IMR-90 (cell line): ENCODE measurements around the gene PCP4L1. TPM values are rescaled to one million over a fixed set of nuclear protein-coding genes. Genes with fewer than 3 reads are reported as not detected.

Source experiments
- ATAC-seq: fragments of 200-7000 bp; cut with Tn5 transposase; 2 replicates; pipeline ENCODE4 v1.9.1; 2020; ENCODE audit warnings: low read depth, mild to moderate bottlenecking, moderate library complexity
- BruUV-seq: library from RNA; stranded (reverse); fragments of 400-500 nt; replicated peaks from 2 replicates; lab custom pipeline; 2021; lab: Mats Ljungman, UMichigan
- CTCF ChIA-PET: fragments of 300-600 bp; formaldehyde crosslinking; extraction: SDS; loops from one replicate; lab custom pipeline; 2021; ENCODE audit warnings: antibody characterized with exemption; lab: Yijun Ruan, JAX
- POLR2A ChIA-PET: fragments of 300-600 bp; sonication (Branson Sonifier 250); formaldehyde crosslinking; loops from one replicate; lab custom pipeline; 2022; ENCODE audit warnings: antibody characterized with exemption; ENCODE audit not compliant: unreplicated experiment; lab: Charles Lee
- DNase-seq: peaks from one replicate; pipeline ENCODE4 v3.0.0; 2013
- H2AFZ ChIP-seq: replicated peaks from 2 replicates; pipeline ENCODE3; 2013; ENCODE audit warnings: low read length, mild to moderate bottlenecking; ENCODE audit not compliant: poor library complexity
- H2AK5ac ChIP-seq: 2 replicates; pipeline ENCODE4 v1.6.1; 2013; ENCODE audit warnings: low read depth, low read length, inconsistent platforms
- H2AK9ac ChIP-seq: replicated peaks from 2 replicates; pipeline ENCODE3; 2013; ENCODE audit warnings: mild to moderate bottlenecking, low read depth, low read length, moderate library complexity; ENCODE audit not compliant: poor library complexity
- H2BK120ac ChIP-seq: 2 replicates; pipeline ENCODE4 v1.6.1; 2013; ENCODE audit warnings: low read depth, low read length, inconsistent platforms
- H2BK15ac ChIP-seq: 3 replicates; pipeline ENCODE4 v1.6.1; 2013; ENCODE audit warnings: low read depth, low read length, inconsistent platforms
- H2BK20ac ChIP-seq: 2 replicates; pipeline ENCODE4 v1.6.1; 2013; ENCODE audit warnings: low read depth, mild to moderate bottlenecking, inconsistent platforms, low read length, moderate library complexity
- H2BK5ac ChIP-seq: 2 replicates; pipeline ENCODE4 v1.6.1; 2013; ENCODE audit warnings: mild to moderate bottlenecking, low read depth, low read length, inconsistent platforms; ENCODE audit not compliant: poor library complexity, severe bottlenecking
- H3K14ac ChIP-seq: replicated peaks from 2 replicates; pipeline ENCODE4 v1.6.1; 2013; ENCODE audit warnings: low read depth, low read length, inconsistent platforms
- H3K18ac ChIP-seq: 2 replicates; pipeline ENCODE4 v1.6.1; 2013; ENCODE audit warnings: low read depth, low read length, control low read depth
- H3K23ac ChIP-seq: 2 replicates; pipeline ENCODE4 v1.6.1; 2013; ENCODE audit warnings: low read depth, low read length, inconsistent platforms
- H3K27ac ChIP-seq: 2 replicates; pipeline ENCODE4 v1.5.1; 2013; ENCODE audit warnings: mild to moderate bottlenecking, control low read depth, low read length; ENCODE audit not compliant: insufficient read depth
- H3K27me3 ChIP-seq: 2 replicates; pipeline ENCODE4 v1.6.1; 2013; ENCODE audit warnings: low read length; ENCODE audit not compliant: control insufficient read depth, insufficient read depth
- H3K36me3 ChIP-seq: 2 replicates; pipeline ENCODE4 v1.6.1; 2013; ENCODE audit warnings: low read length, mixed read lengths; ENCODE audit not compliant: control insufficient read depth, insufficient read depth
- H3K4ac ChIP-seq: 2 replicates; pipeline ENCODE4 v1.6.1; 2013; ENCODE audit warnings: low read depth, low read length, inconsistent platforms
- H3K4me1 ChIP-seq: 2 replicates; pipeline ENCODE4 v1.6.1; 2013; ENCODE audit warnings: low read length, mixed read lengths; ENCODE audit not compliant: control insufficient read depth, insufficient read depth
- H3K4me2 ChIP-seq: 2 replicates; pipeline ENCODE4 v1.6.1; 2013; ENCODE audit warnings: low read depth, mild to moderate bottlenecking, control low read depth, low read length, moderate library complexity
- H3K4me3 ChIP-seq: 2 replicates; pipeline ENCODE4 v1.5.1; 2013; ENCODE audit warnings: low read depth, mild to moderate bottlenecking, control low read depth, low read length, moderate library complexity; ENCODE audit not compliant: insufficient read depth
- H3K56ac ChIP-seq: 2 replicates; pipeline ENCODE4 v1.6.1; 2013; ENCODE audit warnings: low read length, inconsistent platforms; ENCODE audit not compliant: insufficient read depth; ENCODE audit errors: extremely low read depth
- H3K79me1 ChIP-seq, 2 experiments: 2 replicates each; pipeline ENCODE4 v1.6.1; 2013; ENCODE audit warnings: low read length in 2 of 2, inconsistent platforms in 1 of 2, low read depth in 1 of 2
- H3K9ac ChIP-seq: 2 replicates; pipeline ENCODE4 v1.6.1; 2013; ENCODE audit warnings: low read depth, low read length, control low read depth
- H3K9me1 ChIP-seq: 2 replicates; pipeline ENCODE4 v1.6.1; 2013; ENCODE audit warnings: low read length, inconsistent platforms; ENCODE audit not compliant: insufficient read depth
- H3K9me3 ChIP-seq: 2 replicates; pipeline ENCODE4 v1.6.1; 2013; ENCODE audit warnings: low read length; ENCODE audit not compliant: control insufficient read depth, insufficient read depth
- H4K20me1 ChIP-seq: 2 replicates; pipeline ENCODE4 v1.6.1; 2013; ENCODE audit warnings: low read length, inconsistent platforms; ENCODE audit not compliant: insufficient read depth
- H4K5ac ChIP-seq: 2 replicates; pipeline ENCODE4 v1.6.1; 2013; ENCODE audit warnings: mild to moderate bottlenecking, low read depth, low read length, control low read depth
- H4K8ac ChIP-seq, 2 experiments: 2 replicates each; pipeline ENCODE4 v1.6.1; 2013; ENCODE audit warnings: low read depth in 2 of 2, low read length in 2 of 2, control low read depth in 1 of 2, inconsistent platforms in 1 of 2
- H4K91ac ChIP-seq: 2 replicates; pipeline ENCODE4 v1.6.1; 2013; ENCODE audit warnings: low read depth, low read length, inconsistent platforms; ENCODE audit not compliant: insufficient read depth
- BHLHE40 ChIP-seq: fragments of 150-350 bp; IDR thresholded peaks from 2 replicates; pipeline ENCODE4 v1.6.1; 2016; ENCODE audit warnings: mild to moderate bottlenecking, low read depth, low read length
- CEBPB ChIP-seq: IDR thresholded peaks from 2 replicates; pipeline ENCODE4 v1.6.1; 2012; ENCODE audit warnings: low read depth, low read length, improper control_type of control experiment
- CHD1 ChIP-seq: IDR thresholded peaks from 2 replicates; pipeline ENCODE4 v1.6.1; 2012; ENCODE audit warnings: low read depth, low read length, improper control_type of control experiment
- FOS ChIP-seq: fragments of 150-350 bp; IDR thresholded peaks from 2 replicates; pipeline ENCODE4 v1.6.1; 2016; ENCODE audit warnings: low read depth, low read length
- MAFK ChIP-seq: IDR thresholded peaks from 2 replicates; pipeline ENCODE4 v1.6.1; 2012; ENCODE audit warnings: low read depth, low read length, improper control_type of control experiment
- MAZ ChIP-seq: IDR thresholded peaks from 2 replicates; pipeline ENCODE4 v1.6.1; 2012; ENCODE audit warnings: low read depth, mild to moderate bottlenecking, low read length, improper control_type of control experiment, moderate library complexity, borderline replicate concordance
- MXI1 ChIP-seq: IDR thresholded peaks from 2 replicates; pipeline ENCODE4 v1.6.1; 2012; ENCODE audit warnings: low read depth, mild to moderate bottlenecking, low read length, moderate library complexity, borderline replicate concordance
- NFE2L2 ChIP-seq: fragments of 150-350 bp; IDR thresholded peaks from 2 replicates; pipeline ENCODE4 v1.6.1; 2016; ENCODE audit warnings: low read depth, mild to moderate bottlenecking, low read length
- POLR2A ChIP-seq: IDR thresholded peaks from 2 replicates; pipeline ENCODE4 v1.6.1; 2012; ENCODE audit warnings: mild to moderate bottlenecking, low read depth, low read length
- RAD21 ChIP-seq: IDR thresholded peaks from 2 replicates; pipeline ENCODE4 v1.6.1; 2012; ENCODE audit warnings: low read length, improper control_type of control experiment
- RCOR1 ChIP-seq: IDR thresholded peaks from 2 replicates; pipeline ENCODE4 v1.6.1; 2012; ENCODE audit warnings: mild to moderate bottlenecking, low read length, improper control_type of control experiment; ENCODE audit not compliant: insufficient replicate concordance
- RFX5 ChIP-seq: IDR thresholded peaks from 2 replicates; pipeline ENCODE4 v1.8.0; 2012; ENCODE audit warnings: low read depth, mild to moderate bottlenecking, low read length, moderate library complexity
- SMC3 ChIP-seq: fragments of 150-350 bp; IDR thresholded peaks from 2 replicates; pipeline ENCODE4 v1.6.1; 2016; ENCODE audit warnings: low read depth, mild to moderate bottlenecking, antibody characterized with exemption, low read length, moderate library complexity
- WGBS, 2 experiments: methylation state at CpG; one replicate each; pipeline versions ENCODE4 v1.1.5 to v1.1.7; 2013; ENCODE audit warnings: missing lambda C conversion rate in 2 of 2; ENCODE audit not compliant: insufficient read length in 1 of 2; ENCODE audit errors: extremely low coverage in 2 of 2; 5-methylcytosine and 5-hydroxymethylcytosine counted together
- dilution Hi-C: fragments of 300-500 bp; cut with HindIII; formaldehyde crosslinking; loops from one replicate; pipeline ENCODE4 v1.14.3; 2018; ENCODE audit warnings: low sequenced_read_pairs; ENCODE audit not compliant: unreplicated experiment
- in situ Hi-C: fragments of 300-500 bp; cut with MboI; formaldehyde crosslinking; loops from 3 replicates; pipeline ENCODE4 v1.14.3; 2019; ENCODE audit warnings: low sequenced_read_pairs, inconsistent platforms, mixed read lengths
- intact Hi-C: fragments of 100-400 bp; cut with micrococcal nuclease; formaldehyde crosslinking; loops from 2 replicates; pipeline ENCODE4 v1.10.0; 2022
- polyA plus RNA-seq, 3 experiments: library from polyadenylated mRNA; depleted of rRNA; stranded (reverse); fragments of >200 nt; gene quantifications; 2 replicates each; pipeline ENCODE4 v1.2.3, GENCODE V29; 2012; ENCODE audit warnings: low replicate concordance in 1 of 3
- total RNA-seq: library from RNA; depleted of rRNA; stranded (reverse); fragments of >200 nt; gene quantifications from 2 replicates; pipeline ENCODE4 v1.2.3, GENCODE V29; 2012
- TF ChIP-seq, protein P1 (sequence below): fragments of 150-350 bp; IDR thresholded peaks from 2 replicates; pipeline ENCODE4 v1.6.1; 2017; ENCODE audit warnings: mild to moderate bottlenecking, antibody characterized with exemption, low read length, low read depth
- TF ChIP-seq, protein P2 (sequence below): conservative IDR thresholded peaks from 2 replicates; pipeline ENCODE4 v1.5.1; 2012; ENCODE audit warnings: mild to moderate bottlenecking, low read depth, low read length, improper control_type of control experiment
- TF ChIP-seq, protein P3 (sequence below): fragments of 150-350 bp; IDR thresholded peaks from 2 replicates; pipeline ENCODE4 v1.6.1; 2016; ENCODE audit warnings: low read depth, mild to moderate bottlenecking, low read length, moderate library complexity, borderline replicate concordance

Gene PCP4L1
- total and polyA plus RNA-seq, 2 of the 4 experiments (the other 2 are of a cell fraction) = not detected

DNA sequence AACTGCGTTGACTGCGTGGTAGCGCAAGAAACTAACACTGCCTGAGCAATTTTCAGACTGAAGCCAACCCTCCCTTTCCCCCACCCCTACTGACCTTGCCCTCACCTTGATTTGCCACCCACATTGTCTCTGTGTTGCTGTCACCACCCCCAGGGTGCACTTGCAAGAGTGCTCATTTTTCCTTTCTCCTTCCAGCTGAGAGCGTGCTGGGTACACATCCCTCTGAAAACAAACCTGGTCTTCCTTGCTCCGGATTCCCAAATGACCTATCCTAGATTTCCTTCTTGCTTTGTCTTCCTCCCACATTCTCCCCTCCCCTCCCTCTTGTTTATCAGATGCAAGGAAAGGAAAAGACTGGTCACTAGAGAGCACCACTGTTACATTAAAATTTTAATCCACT lies 27.0 kb downstream of the PCP4L1 start:
- H2BK5ac ChIP-seq = no peak overlapping the region
- dilution Hi-C loops (no loop called here), in situ Hi-C loops (no loop called here), intact Hi-C loops (no loop called here)
- ATAC-seq = no peak
- no peak overlapping the region for H2AFZ ChIP-seq
- H4K5ac ChIP-seq = no peak overlapping the region
- H3K14ac ChIP-seq = no peak overlapping the region
- 0% methylated on average over 1 of the region's 5 CpGs; no CpG with 5 or more reads in 1 of the 2 experiments for WGBS, 2 experiments
- CTCF ChIA-PET = interaction anchor here (0.6 kb wide), 2 partner anchors 11 to 455 kb away, joined by 3 to 7 read pairs; no protein-coding TSS in a partner anchor
- BruUV-seq = no TSS peak
- no peak overlapping the region for H2AK9ac ChIP-seq
- no peaks in the 10 kb centered on the region for H4K20me1 ChIP-seq
- H3K9me3 ChIP-seq = no peaks in the 10 kb centered on the region
- no peak overlapping the region for H4K8ac ChIP-seq
- H3K27me3 ChIP-seq = peaks cover 19% of the 10 kb centered on the region
- H3K23ac ChIP-seq = no peak overlapping the region
- no peak overlapping the region for H3K4ac ChIP-seq
- POLR2A ChIA-PET = no interaction called here
- H3K4me2 ChIP-seq = no peak overlapping the region
- no peak overlapping the region for H2BK15ac ChIP-seq
- no peak overlapping the region for H3K18ac ChIP-seq
- H2BK120ac ChIP-seq = no peak overlapping the region
- H3K27ac ChIP-seq = no peak overlapping the region
- no peaks in the 10 kb centered on the region for H3K4me1 ChIP-seq
- TF ChIP-seq POLR2A = no peak
- TF ChIP-seq, protein P1, sequence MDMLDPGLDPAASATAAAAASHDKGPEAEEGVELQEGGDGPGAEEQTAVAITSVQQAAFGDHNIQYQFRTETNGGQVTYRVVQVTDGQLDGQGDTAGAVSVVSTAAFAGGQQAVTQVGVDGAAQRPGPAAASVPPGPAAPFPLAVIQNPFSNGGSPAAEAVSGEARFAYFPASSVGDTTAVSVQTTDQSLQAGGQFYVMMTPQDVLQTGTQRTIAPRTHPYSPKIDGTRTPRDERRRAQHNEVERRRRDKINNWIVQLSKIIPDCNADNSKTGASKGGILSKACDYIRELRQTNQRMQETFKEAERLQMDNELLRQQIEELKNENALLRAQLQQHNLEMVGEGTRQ = no peak
- no peak for TF ChIP-seq MAZ
- TF ChIP-seq RCOR1 = no peak
- no peak for TF ChIP-seq CHD1
- TF ChIP-seq, protein P2, sequence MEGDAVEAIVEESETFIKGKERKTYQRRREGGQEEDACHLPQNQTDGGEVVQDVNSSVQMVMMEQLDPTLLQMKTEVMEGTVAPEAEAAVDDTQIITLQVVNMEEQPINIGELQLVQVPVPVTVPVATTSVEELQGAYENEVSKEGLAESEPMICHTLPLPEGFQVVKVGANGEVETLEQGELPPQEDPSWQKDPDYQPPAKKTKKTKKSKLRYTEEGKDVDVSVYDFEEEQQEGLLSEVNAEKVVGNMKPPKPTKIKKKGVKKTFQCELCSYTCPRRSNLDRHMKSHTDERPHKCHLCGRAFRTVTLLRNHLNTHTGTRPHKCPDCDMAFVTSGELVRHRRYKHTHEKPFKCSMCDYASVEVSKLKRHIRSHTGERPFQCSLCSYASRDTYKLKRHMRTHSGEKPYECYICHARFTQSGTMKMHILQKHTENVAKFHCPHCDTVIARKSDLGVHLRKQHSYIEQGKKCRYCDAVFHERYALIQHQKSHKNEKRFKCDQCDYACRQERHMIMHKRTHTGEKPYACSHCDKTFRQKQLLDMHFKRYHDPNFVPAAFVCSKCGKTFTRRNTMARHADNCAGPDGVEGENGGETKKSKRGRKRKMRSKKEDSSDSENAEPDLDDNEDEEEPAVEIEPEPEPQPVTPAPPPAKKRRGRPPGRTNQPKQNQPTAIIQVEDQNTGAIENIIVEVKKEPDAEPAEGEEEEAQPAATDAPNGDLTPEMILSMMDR = no peak
- TF ChIP-seq MXI1 = no peak
- no peak for TF ChIP-seq SMC3
- TF ChIP-seq BHLHE40 = no peak
- TF ChIP-seq RAD21 = no peak
- TF ChIP-seq NFE2L2 = no peak
- no peak for TF ChIP-seq MAFK
- TF ChIP-seq, protein P3, sequence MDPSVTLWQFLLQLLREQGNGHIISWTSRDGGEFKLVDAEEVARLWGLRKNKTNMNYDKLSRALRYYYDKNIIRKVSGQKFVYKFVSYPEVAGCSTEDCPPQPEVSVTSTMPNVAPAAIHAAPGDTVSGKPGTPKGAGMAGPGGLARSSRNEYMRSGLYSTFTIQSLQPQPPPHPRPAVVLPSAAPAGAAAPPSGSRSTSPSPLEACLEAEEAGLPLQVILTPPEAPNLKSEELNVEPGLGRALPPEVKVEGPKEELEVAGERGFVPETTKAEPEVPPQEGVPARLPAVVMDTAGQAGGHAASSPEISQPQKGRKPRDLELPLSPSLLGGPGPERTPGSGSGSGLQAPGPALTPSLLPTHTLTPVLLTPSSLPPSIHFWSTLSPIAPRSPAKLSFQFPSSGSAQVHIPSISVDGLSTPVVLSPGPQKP = no peak
- TF ChIP-seq RFX5 = no peak
- TF ChIP-seq CEBPB = no peak
- TF ChIP-seq FOS = no peak
- no peaks in the 10 kb centered on the region for H3K36me3 ChIP-seq
- H3K4me3 ChIP-seq = no peak overlapping the region
- DNase-seq = no peak
- H3K56ac ChIP-seq = no peak overlapping the region; the same call in 1 of the 2 replicates
- no peak overlapping the region for H4K91ac ChIP-seq
- H3K9ac ChIP-seq = no peak overlapping the region
- no peaks in the 10 kb centered on the region for H3K9me1 ChIP-seq
- no peak overlapping the region for H2AK5ac ChIP-seq
- H2BK20ac ChIP-seq = no peak overlapping the region
- no peaks in the 10 kb centered on the region for H3K79me1 ChIP-seq
